Spinal cord (tissue), 10 donors: ENCODE data around the gene MOSMO. TPM values are rescaled to one million over a fixed set of nuclear protein-coding genes. Genes with fewer than 3 reads are reported as not detected.
"Not testable (repeated sequence)": the region's sequence is repeated elsewhere in the genome, so short reads cannot be mapped to it uniquely, and the experiment has no call there.

Experiments used
- DNase-seq, 6 donors: peaks; one replicate each; pipeline versions ENCODE4 v3.0.0 to v3.0.0-alpha.2; 2013 to 2015; ENCODE audit warnings: low spot score in 6 of 6, low read depth in 4 of 6
- H3K27ac ChIP-seq: one replicate; pipeline ENCODE4 v1.5.1; 2013; ENCODE audit warnings: low read depth, low read length, control low read depth
- H3K27me3 ChIP-seq: one replicate; pipeline ENCODE4 v1.6.1; 2013; ENCODE audit warnings: low read length; ENCODE audit not compliant: control insufficient read depth, insufficient read depth
- H3K36me3 ChIP-seq: one replicate; pipeline ENCODE4 v1.6.1; 2013; ENCODE audit warnings: low read length; ENCODE audit not compliant: control insufficient read depth, insufficient read depth
- H3K4me1 ChIP-seq: one replicate; pipeline ENCODE4 v1.6.1; 2013; ENCODE audit warnings: low read length; ENCODE audit not compliant: control insufficient read depth, insufficient read depth
- H3K4me3 ChIP-seq: one replicate; pipeline ENCODE4 v1.5.1; 2013; ENCODE audit warnings: low read depth, low read length, control low read depth
- H3K9me3 ChIP-seq: one replicate; pipeline ENCODE4 v1.6.1; 2013; ENCODE audit warnings: low read length; ENCODE audit not compliant: control insufficient read depth, insufficient read depth
- WGBS: methylation state at CpG from one replicate; pipeline ENCODE4 v1.1.5; 2013; ENCODE audit warnings: missing lambda C conversion rate; ENCODE audit not compliant: insufficient coverage; 5-methylcytosine and 5-hydroxymethylcytosine counted together
- polyA plus RNA-seq, 2 donors: library from polyadenylated mRNA; unstranded; fragments of 120-200 nt; gene quantifications; one replicate each; pipeline ENCODE4 v1.2.1, GENCODE V29; 2013; ENCODE audit not compliant: insufficient read length in 2 of 2
- total RNA-seq, 2 donors: library from RNA; depleted of rRNA in 1 of 2; stranded (reverse); fragments of 120-200 nt in 1 of 2; fragments of >200 nt in 1 of 2; gene quantifications; one replicate each; pipeline versions ENCODE4 v1.2.3 to v1.2.4, GENCODE V29; 2013 to 2014
- donor health status: healthy.

MOSMO gene
- total and polyA plus RNA-seq, 4 donors = 19.3 to 43.1 (median 26.6) TPM

GRCh38 chr16:22122239-22122638, 114.3 kb downstream of the MOSMO start:
- no peak overlapping the region for H3K4me3 ChIP-seq
- no peaks in the 10 kb centered on the region for H3K9me3 ChIP-seq
- peaks cover 4% of the 10 kb centered on the region for H3K36me3 ChIP-seq
- no peaks in the 10 kb centered on the region for H3K27me3 ChIP-seq
- no peak for DNase-seq
- no peaks in the 10 kb centered on the region for H3K4me1 ChIP-seq
- H3K27ac ChIP-seq = no peak overlapping the region

- Histone ChIP-seq H3K9me3 (no peaks in the 10 kb centered on the region), H3K27ac (no peak overlapping the region), H3K4me3 (no peak overlapping the region), H3K27me3 (no peaks in the 10 kb centered on the region), H3K36me3 (peaks cover 4% of the 10 kb centered on the region), H3K4me1 (no peaks in the 10 kb centered on the region)
- no peak for DNase-seq
- WGBS = no CpG with 5 or more reads among the region's 3 CpGs
Observed at GRCh38 chr16:22123146-22123545, 115.2 kb downstream of the MOSMO start.

- 100% methylated on average over 1 of the region's 7 CpGs for WGBS
Observed at GRCh38 chr16:22123759-22124490, 116.0 kb downstream of the MOSMO start.

GRCh38 chr16:22124583-22125284, 116.8 kb downstream of the MOSMO start:
- Histone ChIP-seq H3K27me3 (no peaks in the 10 kb centered on the region), H3K27ac (no peak overlapping the region), H3K36me3 (no peaks in the 10 kb centered on the region), H3K4me3 (no peak overlapping the region), H3K4me1 (no peaks in the 10 kb centered on the region), H3K9me3 (no peaks in the 10 kb centered on the region)
- 90% methylated on average over 3 of the region's 6 CpGs for WGBS
- DNase-seq = no peak

More at GRCh38 chr16:22123759-22124490, 116.0 kb downstream of the MOSMO start:
- H3K4me1 ChIP-seq = no peaks in the 10 kb centered on the region
- H3K4me3 ChIP-seq = no peak overlapping the region
- H3K9me3 ChIP-seq = no peaks in the 10 kb centered on the region
- H3K27ac ChIP-seq = no peak overlapping the region
- H3K36me3 ChIP-seq = peaks cover 2% of the 10 kb centered on the region
- H3K27me3 ChIP-seq = no peaks in the 10 kb centered on the region
- DNase-seq = no peak

- DNase-seq = no peak
- WGBS = 87% methylated on average over 10 of the region's 15 CpGs
- no peaks in the 10 kb centered on the region for H3K36me3 ChIP-seq
- H3K9me3 ChIP-seq = no peaks in the 10 kb centered on the region
- H3K27ac ChIP-seq = no peak overlapping the region
- no peak overlapping the region for H3K4me3 ChIP-seq
- H3K4me1 ChIP-seq = no peaks in the 10 kb centered on the region
- no peaks in the 10 kb centered on the region for H3K27me3 ChIP-seq
Observed at GRCh38 chr16:22126037-22126558, 118.2 kb downstream of the MOSMO start.

- H3K9me3 ChIP-seq, H3K27me3 ChIP-seq, DNase-seq, H3K4me1 ChIP-seq, H3K36me3 ChIP-seq, H3K27ac ChIP-seq, H3K4me3 ChIP-seq: not testable (repeated sequence)
- WGBS = no CpG with 5 or more reads among the region's 1 CpG
Observed at GRCh38 chr16:22128537-22128936, 120.6 kb downstream of the MOSMO start.

- Histone ChIP-seq H3K9me3 (no peaks in the 10 kb centered on the region), H3K36me3 (peaks cover 6% of the 10 kb centered on the region), H3K4me3 (no peak overlapping the region), H3K27me3 (no peaks in the 10 kb centered on the region), H3K4me1 (no peaks in the 10 kb centered on the region), H3K27ac (no peak overlapping the region)
- no peak for DNase-seq
Observed at GRCh38 chr16:22130528-22130927, 122.6 kb downstream of the MOSMO start.

GRCh38 chr16:22132801-22133200, 124.9 kb downstream of the MOSMO start:
- no peaks in the 10 kb centered on the region for H3K4me1 ChIP-seq
- H3K27me3 ChIP-seq = no peaks in the 10 kb centered on the region
- H3K27ac ChIP-seq = no peak overlapping the region
- WGBS = 89% methylated on average over 10 of the region's 10 CpGs
- H3K9me3 ChIP-seq = no peaks in the 10 kb centered on the region
- H3K4me3 ChIP-seq = no peak overlapping the region
- no peak for DNase-seq
- peaks cover 6% of the 10 kb centered on the region for H3K36me3 ChIP-seq
